HG02610 (cell line): Measurements from ENCODE around the gene RGL3.
"Not testable (repeated sequence)": the region's sequence is repeated elsewhere in the genome, so short reads cannot be mapped to it uniquely, and the experiment has no call there.

Experiments used
- ATAC-seq: cut with Tn5 transposase; IDR thresholded peaks from one replicate; pipeline ENCODE4 v1.9.1; 2021; ENCODE audit warnings: mild to moderate bottlenecking, moderate library complexity; ENCODE audit not compliant: unreplicated experiment

RGL3 gene

DNA sequence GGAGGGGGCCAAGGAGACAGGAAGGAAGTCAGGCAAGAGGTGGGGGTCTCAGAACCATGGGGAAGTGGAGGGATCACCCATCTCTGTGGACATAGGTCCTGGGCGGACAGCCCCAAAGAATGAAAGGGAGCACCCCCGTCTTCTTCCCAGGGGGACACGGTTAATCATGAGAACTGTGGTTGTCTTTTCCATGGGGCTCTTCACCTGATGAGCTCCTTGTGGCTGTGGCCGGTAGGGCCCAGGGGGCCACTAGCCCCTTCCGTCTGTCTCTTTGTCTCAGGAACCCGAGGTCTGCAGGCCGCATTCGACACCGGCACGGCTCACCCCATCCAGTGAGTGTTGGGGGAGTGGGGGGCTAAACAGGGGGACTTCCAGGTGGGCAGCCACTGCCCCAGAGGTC is 55.2 kb downstream of the RGL3 start:
- ATAC-seq: no peak

DNA sequence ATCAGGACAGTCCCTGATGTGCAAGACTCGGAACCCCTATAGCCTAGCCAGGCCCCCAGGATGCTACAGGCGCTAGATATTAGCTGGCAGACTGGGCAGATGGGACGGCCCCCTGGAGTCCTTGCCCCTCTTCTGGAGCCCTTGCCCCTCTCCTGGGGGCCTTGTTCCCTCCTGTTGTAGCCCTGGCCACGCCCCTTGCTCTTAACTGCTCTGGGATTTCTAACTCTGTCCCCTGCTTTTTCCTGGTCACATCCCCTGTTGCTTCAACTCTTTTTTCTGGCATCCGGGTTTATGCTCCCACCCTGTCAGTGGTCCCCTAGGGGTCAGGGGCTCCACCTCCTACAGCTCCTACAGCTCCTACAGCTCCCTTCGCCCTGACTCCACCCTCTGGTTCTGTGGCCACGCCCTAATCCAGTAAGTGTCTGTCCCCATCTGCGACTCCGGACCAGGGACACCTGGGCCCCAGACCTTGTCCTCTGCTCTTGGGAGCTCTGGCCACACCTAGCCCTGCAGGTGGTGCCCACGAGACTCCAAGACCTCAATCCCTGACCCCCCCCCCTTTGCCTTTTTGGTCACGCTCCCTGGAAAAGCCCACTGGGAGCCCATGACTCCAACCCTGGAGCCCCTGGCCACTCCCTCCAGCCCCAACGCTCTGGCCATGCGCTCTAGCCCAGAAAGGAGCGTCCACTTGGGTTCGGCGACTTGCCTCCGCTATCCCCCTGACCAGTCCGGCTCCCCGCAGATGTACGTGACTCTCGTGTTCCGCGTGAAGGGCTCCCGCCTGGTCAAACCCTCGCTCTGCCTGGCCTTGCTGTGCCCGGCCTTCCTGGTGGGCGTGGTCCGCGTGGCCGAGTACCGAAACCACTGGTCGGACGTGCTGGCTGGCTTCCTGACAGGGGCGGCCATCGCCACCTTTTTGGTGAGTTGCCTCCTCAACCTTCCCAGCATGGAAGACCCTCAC is 57.1 kb downstream of the RGL3 start:
- ATAC-seq: no peak

DNA sequence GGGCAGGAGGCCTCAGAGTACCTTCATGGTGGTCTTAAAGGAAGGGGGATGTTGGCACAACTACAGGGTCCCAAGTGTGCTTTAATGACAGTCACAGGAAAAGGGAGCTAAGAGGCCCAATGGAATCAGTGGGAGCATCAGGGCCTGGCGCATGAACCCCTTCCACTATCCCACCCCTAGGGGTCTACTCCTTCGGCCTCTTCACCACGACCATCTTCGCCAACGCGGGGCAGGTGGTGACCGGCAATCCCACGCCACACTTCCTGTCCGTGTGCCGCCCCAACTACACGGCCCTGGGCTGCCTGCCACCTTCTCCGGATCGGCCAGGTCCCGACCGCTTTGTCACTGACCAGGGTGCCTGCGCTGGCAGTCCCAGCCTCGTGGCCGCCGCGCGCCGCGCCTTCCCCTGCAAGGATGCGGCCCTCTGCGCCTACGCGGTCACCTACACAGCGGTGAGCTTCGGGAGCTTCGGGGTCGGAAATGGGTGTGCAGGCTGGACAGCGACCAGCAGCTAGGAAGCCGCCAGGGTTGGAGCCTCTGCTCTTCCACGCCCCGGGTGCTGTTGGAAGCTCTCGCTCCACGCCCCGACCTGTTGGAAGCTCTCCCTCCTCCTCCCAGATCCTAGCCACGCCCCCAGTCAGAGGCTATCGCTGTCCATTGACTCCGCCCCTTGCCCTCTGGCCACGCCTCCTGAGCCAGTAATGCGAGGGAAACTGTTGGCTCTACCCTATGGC is 57.9 kb downstream of the RGL3 start:
- ATAC-seq: no peak

- ATAC-seq: no peak
These were observed 59.7 kb downstream of the RGL3 start for GRCh38 chr19:11359421-11359820.

DNA sequence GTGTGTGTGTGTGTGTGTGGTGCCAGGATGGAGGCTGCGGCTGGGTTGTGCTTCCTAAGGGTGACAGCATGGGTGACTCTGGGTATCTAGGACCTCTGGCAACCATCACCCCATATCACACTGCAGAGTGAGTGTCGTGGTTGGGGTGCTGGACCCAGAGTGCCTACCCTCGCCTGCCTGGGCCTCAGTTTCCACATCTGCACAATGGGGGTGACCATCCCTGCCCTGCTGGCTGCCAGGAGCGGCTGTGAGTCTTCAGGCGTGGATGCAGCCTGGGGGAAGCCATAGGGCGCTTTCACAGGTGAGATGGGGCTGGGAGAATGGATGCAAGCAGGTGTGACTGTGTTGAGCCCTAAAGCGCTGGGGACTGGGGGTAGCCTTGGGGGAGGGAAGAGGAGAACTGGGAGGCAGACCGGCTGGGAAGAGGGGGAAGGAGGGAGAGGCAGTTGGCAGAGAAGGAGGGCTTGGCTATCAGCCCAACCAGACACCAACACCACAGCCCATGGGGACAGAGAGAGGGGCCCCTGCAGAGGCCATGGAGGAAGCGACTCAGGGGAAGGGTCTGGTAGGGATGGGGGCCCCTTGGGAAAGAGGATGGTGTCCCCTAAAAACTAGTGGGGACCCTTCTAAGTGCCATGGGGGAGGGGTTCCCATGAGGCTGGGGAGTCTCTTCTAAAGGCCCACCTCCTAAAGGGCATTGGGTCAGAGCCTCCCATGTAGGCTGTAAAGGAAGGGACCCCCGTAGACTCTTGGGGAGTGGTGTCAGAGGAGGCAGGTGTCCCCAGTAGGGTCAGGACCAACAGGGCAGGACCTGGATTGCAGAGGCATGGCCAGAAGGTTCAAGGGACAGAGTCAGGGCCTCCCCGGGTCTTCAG is 62.2 kb downstream of the RGL3 start:
- no peak for ATAC-seq

GRCh38 chr19:11356074-11356397 is 63.1 kb downstream of the RGL3 start:
- ATAC-seq: no peak

DNA sequence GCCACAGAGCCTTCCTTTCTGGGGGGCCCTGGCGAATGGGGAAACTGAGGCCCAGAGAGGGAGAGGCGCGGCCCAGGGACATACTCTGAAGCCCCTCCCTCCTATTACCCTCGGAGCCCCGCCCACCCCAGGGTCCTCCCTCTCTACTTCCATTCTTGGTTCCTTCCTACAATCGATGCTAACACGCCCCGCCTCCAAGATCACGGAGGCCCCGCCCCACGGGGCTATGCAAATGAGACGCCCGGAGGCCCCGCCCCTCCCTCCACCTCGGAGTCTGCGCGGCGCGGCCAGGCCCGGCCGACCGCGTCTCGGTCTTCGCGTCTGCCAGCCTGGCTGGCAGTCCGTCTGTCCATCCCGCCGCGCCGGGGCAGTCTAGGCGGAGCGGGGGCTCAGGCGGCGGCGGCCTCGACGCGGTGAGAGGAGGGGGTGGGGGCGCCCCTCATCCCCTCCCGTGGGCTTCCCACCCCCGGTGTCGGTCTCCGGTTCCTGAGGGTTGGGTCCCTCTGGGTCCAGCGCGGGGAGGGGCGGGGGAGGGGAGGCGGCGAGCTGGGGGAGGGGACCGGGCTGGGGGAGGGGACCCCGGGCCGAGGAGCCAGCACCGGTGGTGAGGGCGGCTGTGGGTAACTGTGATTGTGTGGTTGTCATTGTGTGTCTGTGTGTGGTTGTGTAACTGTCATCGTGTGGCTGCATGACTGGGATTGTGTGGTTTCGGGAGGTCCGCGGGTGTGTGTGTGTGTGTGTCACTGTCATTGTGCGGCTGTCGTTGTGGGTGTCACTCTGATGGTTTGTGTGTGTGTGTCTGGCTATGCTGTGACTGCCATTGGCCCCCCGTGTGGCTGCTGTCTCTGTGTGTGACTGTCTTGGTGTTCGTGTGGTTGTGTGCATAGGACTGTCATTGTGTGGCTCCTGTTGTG is 63.7 kb downstream of the RGL3 start, which contains the start of gene PLPPR2:
TSS of gene PLPPR2 (plus strand) at position 273 of the 914 bp plus-strand sequence. CDS start 2,242 bp downstream, outside the sequence.
- ATAC-seq: peak; percentile 55

GRCh38 chr19:11354102-11354501 is 65.0 kb downstream of the RGL3 start:
- not testable (repeated sequence) for ATAC-seq

GRCh38 chr19:11349171-11349570 is 69.9 kb downstream of the RGL3 start:
- no peak for ATAC-seq

GRCh38 chr19:11347546-11348039 is 71.5 kb downstream of the RGL3 start:
- no peak for ATAC-seq

DNA sequence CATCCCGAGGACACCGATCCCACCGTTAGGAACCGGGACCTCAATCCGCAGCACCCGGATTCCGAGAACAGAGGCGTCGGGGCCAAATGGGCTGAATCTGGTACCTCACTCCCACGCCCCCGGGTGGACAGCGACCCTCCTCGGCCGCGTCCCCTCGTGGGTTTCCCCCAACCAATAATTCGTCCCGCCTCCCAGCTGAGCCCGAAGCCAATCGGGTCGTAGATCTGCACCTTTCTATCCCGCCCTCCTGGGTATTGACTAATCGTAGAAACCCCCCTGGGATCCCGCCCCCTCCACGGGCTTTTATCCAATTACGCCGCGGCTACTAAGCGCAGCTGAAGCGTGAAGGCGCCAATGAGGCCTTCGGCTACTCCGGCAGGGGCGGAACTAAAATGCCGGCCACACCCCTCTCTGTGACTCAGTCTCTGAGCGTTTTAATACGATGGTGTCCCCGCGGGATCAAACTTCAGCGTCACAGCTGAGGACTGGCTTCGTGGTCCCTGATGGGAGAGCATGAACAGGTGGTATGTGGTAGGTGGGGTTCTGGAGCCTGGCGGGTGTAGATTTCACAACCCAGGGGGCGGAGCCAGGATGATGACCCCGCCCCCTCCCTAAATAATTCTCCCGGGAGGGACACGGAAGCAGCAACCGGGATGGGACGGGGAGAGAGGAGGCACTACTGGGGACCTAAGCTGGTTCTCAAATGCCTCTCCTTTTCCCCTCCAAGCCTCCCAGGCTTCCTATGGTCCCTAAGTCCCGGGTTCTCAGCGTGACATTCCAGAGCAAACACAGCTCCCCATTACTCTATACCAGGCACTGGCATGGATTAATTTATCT is 72.8 kb downstream of the RGL3 start, which contains the start of the genes CCDC159 and TMEM205:
TSS of gene CCDC159 (plus strand) at position 416 of the 837 bp plus-strand sequence. CDS start at position 504, 88 bp downstream.
TSS of gene TMEM205 (minus strand) at position 165 of the 837 bp plus-strand sequence. CDS start 649 bp downstream, outside the sequence.
- ATAC-seq: peak; percentile 87

- ATAC-seq: no peak
These were observed 73.9 kb downstream of the RGL3 start for GRCh38 chr19:11345122-11345803.
